HG03135 (cell line): ENCODE measurements around the gene KLK12.

Experiments
- ATAC-seq: cut with Tn5 transposase; IDR thresholded peaks from one replicate; pipeline ENCODE4 v1.9.1; 2021; ENCODE audit warnings: mild to moderate bottlenecking, moderate library complexity; ENCODE audit not compliant: unreplicated experiment

KLK12 gene

DNA sequence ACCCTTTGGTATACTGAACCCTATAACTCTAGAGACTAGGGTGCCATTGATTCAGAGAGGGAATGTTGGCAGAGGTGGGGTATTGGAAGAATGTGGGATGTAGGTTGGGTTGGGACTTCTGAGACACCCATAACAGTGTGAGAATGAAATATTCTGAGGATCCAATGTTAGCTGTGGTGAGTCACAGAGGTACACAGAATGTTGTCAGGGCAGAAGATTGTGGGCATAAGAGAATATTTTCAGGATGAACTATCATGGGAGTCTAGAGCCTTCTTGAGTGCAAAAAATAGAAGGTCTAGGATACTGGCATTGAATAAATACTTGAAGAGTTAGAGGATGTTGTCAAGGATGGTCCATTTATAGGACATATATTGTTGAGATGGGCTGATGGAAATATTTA, 21.1 kb upstream of the KLK12 start:
- ATAC-seq = no peak

- no peak for ATAC-seq
Observed at GRCh38 chr19:51047031-51047335, 12.2 kb upstream of the KLK12 start.

GRCh38 chr19:51044327-51044726, 9.5 kb upstream of the KLK12 start:
- ATAC-seq = no peak

- ATAC-seq = no peak
Observed at GRCh38 chr19:51043497-51043896, 8.7 kb upstream of the KLK12 start.

DNA sequence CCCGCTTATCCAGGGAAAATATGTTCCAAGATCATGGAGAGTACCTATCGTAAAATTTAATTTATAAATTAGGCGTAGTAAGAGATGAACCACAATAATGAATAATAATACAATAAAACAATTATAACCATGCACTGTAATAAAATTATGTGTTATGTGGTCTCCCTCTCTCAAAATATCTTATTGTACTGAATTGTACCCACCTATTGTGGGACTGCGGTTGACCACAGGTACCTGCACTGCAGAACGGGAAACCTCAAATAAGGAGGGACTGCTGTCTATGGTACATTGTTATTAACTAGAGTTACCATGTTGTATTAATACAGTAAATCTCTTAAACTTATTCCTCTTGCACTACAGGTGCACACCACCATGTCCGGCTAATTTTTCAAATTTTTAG, 5.3 kb upstream of the KLK12 start:
- ATAC-seq = no peak

DNA sequence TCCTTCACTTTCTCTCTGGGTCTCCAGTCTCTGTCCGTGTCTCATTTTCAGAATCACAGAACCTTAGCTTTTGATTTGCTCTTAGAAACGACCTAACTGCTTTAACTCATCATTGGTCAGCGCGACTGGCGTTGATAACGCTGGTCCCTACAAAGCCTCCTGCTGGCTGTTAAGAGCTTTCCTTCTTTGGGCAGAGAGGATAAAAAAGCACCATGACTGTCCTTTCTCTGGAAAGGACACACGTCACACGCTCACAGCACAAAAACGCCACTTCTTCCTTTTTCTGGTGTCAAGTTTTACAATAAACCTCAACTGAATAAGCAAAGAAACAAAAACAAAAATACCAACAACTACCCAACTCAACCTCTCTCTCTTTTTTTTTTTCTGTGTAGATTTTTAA, 1.7 kb upstream of the KLK12 start:
- no peak for ATAC-seq

- ATAC-seq = no peak
Observed at GRCh38 chr19:51031880-51032225, 2.9 kb downstream of the KLK12 start.

DNA sequence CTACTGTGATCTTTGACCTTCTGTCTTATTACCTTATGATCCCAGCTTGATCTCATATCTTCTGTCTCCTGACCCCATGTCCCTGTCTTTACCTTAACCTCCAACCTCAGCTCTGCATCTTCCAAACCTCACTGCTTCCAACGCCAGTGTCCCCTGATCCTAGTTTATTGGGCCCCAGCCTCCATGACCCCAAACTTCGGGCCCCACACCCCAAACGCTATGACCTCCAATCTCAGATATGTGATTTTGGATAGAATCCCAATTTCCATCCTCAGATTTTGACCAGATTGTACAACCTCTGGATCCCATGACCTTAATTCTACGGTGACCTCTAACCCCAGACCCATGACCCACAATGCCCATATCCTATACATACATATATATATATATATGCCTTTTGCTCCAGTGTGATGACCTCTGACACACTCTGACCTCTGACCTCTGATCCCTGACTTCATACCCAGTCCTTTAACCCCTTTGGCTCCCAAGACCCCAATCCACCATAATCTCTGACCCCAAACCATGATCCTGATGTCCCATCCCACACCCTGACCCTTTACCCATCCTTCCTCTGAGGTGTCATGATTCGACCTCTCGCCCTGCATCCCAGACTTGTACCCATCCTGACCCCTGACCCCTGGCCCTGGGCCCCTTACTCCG, 3.5 kb downstream of the KLK12 start:
- no peak for ATAC-seq

DNA sequence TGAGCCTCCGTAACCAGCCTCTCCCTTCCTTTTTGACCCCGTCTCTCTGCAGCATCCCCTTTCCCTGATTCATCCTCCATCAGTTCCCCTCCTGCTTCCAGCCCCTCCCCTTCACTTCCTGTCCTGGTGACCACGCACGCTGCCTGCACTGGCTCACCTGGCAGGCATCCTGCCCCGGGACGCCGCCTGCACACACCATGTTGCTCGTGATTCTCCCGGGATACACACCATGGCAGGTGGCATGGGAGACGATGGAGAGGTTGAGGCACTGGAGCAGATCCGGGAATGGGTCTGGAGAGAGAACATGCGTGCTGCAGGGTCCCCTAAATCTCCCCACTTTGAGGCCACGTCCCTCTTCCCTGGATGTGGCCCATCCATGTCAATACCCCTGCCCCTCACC, 4.2 kb downstream of the KLK12 start:
- ATAC-seq = no peak

DNA sequence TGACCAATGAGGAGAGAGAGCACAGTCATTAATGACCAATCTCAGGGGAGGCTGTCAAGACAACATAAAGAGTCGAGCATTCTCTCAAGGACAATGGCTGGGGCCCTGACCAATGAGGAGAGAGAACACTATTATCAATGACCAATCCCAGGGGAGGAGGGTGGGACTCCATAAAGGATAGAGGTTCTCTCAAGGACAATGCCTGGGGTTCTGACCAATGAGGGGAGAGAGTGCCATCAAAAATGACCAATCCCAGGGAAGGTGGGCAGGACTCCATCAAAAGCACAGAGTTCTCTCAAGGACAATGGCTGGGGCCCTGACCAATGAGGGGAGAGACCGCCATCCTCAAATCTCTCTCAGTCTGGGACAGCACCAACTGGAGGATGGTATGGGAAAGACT, 5.1 kb downstream of the KLK12 start:
- ATAC-seq = no peak

GRCh38 chr19:51027873-51028272, 6.9 kb downstream of the KLK12 start:
- no peak for ATAC-seq

DNA sequence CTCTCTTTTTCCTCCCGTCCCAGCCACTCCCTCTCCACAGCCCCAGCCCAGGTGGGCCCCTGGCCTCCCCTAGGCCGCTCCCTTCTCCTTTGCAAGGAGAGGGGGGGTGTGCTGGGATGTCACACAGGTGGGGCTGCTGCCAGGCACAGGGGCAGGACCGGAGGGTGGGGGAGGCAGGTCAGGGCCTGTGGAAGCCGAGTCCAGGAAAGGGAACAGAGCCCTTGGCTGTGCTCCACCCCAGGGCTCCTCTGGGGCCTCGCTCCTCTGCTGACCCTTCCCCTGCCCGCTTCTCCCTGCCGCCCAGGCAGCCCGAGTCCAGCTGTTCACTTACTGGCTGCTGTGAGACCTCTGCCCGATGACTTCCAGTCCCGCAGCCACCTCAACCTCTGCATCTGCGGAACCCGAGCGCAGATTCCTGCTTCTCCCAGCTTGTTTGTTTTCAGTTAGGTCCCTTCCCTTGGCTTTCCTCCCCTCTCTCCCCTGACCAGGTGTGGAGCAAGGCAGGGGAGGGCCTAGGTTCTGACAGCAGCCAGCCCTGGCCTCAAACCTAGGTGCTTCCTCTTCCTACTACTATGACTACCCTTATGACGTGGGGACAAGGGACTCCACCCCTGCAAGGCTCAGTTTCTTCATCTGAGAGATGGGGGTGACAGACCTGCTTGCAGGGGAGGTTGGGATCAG, 7.5 kb downstream of the KLK12 start:
- no peak for ATAC-seq

DNA sequence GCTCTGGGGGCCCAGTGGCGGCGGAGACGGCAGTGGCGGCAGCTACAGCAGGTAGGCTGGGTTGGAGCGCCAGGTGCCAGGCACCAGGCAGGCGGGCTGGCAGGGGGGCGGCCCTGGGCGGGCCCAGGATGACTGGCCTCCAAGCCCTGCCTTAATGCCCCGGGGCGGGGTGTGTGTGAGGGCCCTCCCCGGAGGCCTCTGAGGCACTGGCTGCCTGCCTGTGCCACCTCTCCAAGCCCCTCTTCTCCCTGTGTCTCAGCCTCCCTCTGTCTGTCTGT, 8.3 kb downstream of the KLK12 start, which contains the start of gene KLK11:
KLK11 (minus strand) TSS at position 63 of the 278 bp plus-strand sequence. CDS start 985 bp downstream, outside the sequence.
- ATAC-seq = no peak

GRCh38 chr19:51025809-51026553, 8.8 kb downstream of the KLK12 start:
- no peak for ATAC-seq

- ATAC-seq = no peak
Observed at GRCh38 chr19:51025401-51025800, 9.4 kb downstream of the KLK12 start.

- ATAC-seq = no peak
Observed at GRCh38 chr19:51024924-51025323, 9.9 kb downstream of the KLK12 start.

DNA sequence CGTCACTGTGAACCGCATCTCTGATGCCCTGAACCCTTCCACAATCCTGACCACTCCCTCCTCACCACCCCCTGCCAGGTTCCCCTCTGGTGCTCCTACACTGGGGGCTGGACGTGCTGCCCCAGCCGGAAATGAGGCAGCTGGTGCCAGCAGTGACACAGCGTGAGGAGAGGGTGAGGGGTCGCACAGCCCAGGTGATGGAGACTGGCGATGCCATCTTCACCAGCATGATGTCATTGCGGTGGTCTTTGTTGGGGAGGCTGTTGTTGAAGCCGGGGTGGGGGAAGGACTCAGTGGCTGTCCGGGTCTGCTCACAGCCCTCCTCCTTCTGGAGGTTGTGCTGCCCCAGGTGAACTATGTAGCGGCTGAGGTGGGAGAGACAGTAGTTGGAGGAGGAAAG, 10.9 kb downstream of the KLK12 start:
- ATAC-seq = no peak

GRCh38 chr19:51022526-51022925, 12.3 kb downstream of the KLK12 start:
- ATAC-seq = no peak

DNA sequence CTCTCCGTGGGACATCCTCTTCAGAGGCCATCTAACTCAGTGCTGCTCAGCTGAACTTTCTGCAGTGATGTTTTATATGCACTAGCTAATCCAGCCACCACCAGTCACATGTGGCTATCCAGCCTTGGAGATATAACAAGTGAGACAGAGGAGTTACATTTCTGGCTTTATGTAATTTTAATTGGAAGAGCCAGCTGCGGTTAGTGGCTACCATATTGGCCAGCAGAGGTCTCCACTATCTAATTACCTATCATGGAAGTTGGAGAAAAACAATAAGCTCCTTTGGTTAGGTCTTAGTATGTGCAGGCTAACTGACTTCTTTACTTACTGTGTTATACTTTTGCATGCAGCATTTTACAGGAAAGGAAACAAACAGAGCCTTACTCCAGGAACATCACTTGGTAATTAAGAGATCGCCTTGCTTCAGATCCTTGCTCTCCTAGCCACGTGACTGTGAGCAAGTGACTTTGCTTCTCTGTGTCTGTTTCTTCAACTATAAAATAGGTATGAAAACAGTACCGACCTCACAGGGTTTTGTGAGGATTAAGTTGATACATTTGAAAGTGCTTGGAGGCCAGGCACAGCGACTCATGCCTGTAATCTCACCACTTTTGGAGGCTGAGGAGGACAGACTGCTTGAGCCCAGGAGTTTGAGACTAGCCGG, 13.7 kb downstream of the KLK12 start:
- ATAC-seq = no peak

- ATAC-seq = no peak
Observed at GRCh38 chr19:51019544-51019925, 15.3 kb downstream of the KLK12 start, which contains the start of gene KLK10. Gene KLK10 (minus strand): TSS chr19:51019709. CDS start chr19:51019130, 579 bp downstream.

- no peak for ATAC-seq
Observed at GRCh38 chr19:51018745-51019543, 15.9 kb downstream of the KLK12 start.
